ENCODE measurements around the gene GKN1. TPM values are rescaled to one million over a fixed set of nuclear protein-coding genes. Genes with fewer than 3 reads are reported as not detected.

The GKN1 gene
- total RNA-seq, result not detected in 2 replicates

GRCh38 chr2:68974251-68974650 lies at the start of gene GKN1:
GKN1 (plus strand) TSS chr2:68974636; CDS start chr2:68974678, 42 bp downstream.
- H3K4me3 Mint-ChIP-seq (ENCODE audit: low read depth), result no peak within 1 kb of the TSS
- intact Hi-C loops (cut with micrococcal nuclease), result no loop called here
- no peak for DNase-seq (ENCODE audit: low spot score)
- no peaks in the 10 kb centered on the region for H3K36me3 Mint-ChIP-seq (ENCODE audit: low read depth)
- H3K27me3 Mint-ChIP-seq (ENCODE audit: low read depth), result peaks cover 27% of the 10 kb centered on the region
- no peaks in the 10 kb centered on the region for H3K9me3 Mint-ChIP-seq
- H3K27ac Mint-ChIP-seq, result no peak within 1 kb of the TSS
- no peaks in the 10 kb centered on the region for H3K4me1 Mint-ChIP-seq (ENCODE audit: low read depth)

GRCh38 chr2:68925295-68925896 lies 49.0 kb upstream of the GKN1 start:
- Mint-ChIP-seq H3K4me1 (ENCODE audit: low read depth) (peaks cover 6% of the 10 kb centered on the region), H3K4me3 (ENCODE audit: low read depth) (no peak overlapping the region), H3K27me3 (ENCODE audit: low read depth) (peaks cover 25% of the 10 kb centered on the region), H3K9me3 (no peaks in the 10 kb centered on the region), H3K27ac (no peak overlapping the region), H3K36me3 (ENCODE audit: low read depth) (no peaks in the 10 kb centered on the region)
- peak; percentile 44 for DNase-seq (ENCODE audit: low spot score)
- intact Hi-C loops (cut with micrococcal nuclease), result loop anchor here (1.0 kb wide), 4 partner anchors 174 to 462 kb away; no protein-coding TSS in a partner anchor

GRCh38 chr2:68926796-68927195 lies 47.6 kb upstream of the GKN1 start:
- intact Hi-C loops (cut with micrococcal nuclease), result no loop called here
- no peak for DNase-seq (ENCODE audit: low spot score)

GRCh38 chr2:68931149-68931711 lies 43.2 kb upstream of the GKN1 start:
- Mint-ChIP-seq H3K27ac (no peak overlapping the region), H3K27me3 (ENCODE audit: low read depth) (peaks cover 42% of the 10 kb centered on the region), H3K9me3 (no peaks in the 10 kb centered on the region), H3K4me1 (ENCODE audit: low read depth) (no peaks in the 10 kb centered on the region), H3K4me3 (ENCODE audit: low read depth) (no peak overlapping the region), H3K36me3 (ENCODE audit: low read depth) (no peaks in the 10 kb centered on the region)
- intact Hi-C loops (cut with micrococcal nuclease), result no loop called here
- no peak for DNase-seq (ENCODE audit: low spot score)

More at GRCh38 chr2:68926796-68927195, 47.6 kb upstream of the GKN1 start:
- Mint-ChIP-seq H3K27me3 (ENCODE audit: low read depth) (peaks cover 31% of the 10 kb centered on the region), H3K4me3 (ENCODE audit: low read depth) (no peak overlapping the region), H3K4me1 (ENCODE audit: low read depth) (peaks cover 6% of the 10 kb centered on the region), H3K9me3 (no peaks in the 10 kb centered on the region), H3K27ac (no peak overlapping the region), H3K36me3 (ENCODE audit: low read depth) (no peaks in the 10 kb centered on the region)

GRCh38 chr2:68931799-68932198 lies 42.6 kb upstream of the GKN1 start:
- intact Hi-C loops (cut with micrococcal nuclease), result no loop called here

GRCh38 chr2:68932402-68932801 lies 42.0 kb upstream of the GKN1 start:
- DNase-seq (ENCODE audit: low spot score), result no peak
- no peak overlapping the region for H3K27ac Mint-ChIP-seq
- no peaks in the 10 kb centered on the region for H3K4me1 Mint-ChIP-seq (ENCODE audit: low read depth)
- no peaks in the 10 kb centered on the region for H3K9me3 Mint-ChIP-seq
- peaks cover 36% of the 10 kb centered on the region for H3K27me3 Mint-ChIP-seq (ENCODE audit: low read depth)
- no peaks in the 10 kb centered on the region for H3K36me3 Mint-ChIP-seq (ENCODE audit: low read depth)
- intact Hi-C loops (cut with micrococcal nuclease), result no loop called here
- no peak overlapping the region for H3K4me3 Mint-ChIP-seq (ENCODE audit: low read depth)

More at GRCh38 chr2:68931799-68932198, 42.6 kb upstream of the GKN1 start:
- H3K36me3 Mint-ChIP-seq (ENCODE audit: low read depth), result no peaks in the 10 kb centered on the region
- H3K4me1 Mint-ChIP-seq (ENCODE audit: low read depth), result no peaks in the 10 kb centered on the region
- H3K4me3 Mint-ChIP-seq (ENCODE audit: low read depth), result no peak overlapping the region
- no peak for DNase-seq (ENCODE audit: low spot score)
- no peaks in the 10 kb centered on the region for H3K9me3 Mint-ChIP-seq
- no peak overlapping the region for H3K27ac Mint-ChIP-seq
- peaks cover 38% of the 10 kb centered on the region for H3K27me3 Mint-ChIP-seq (ENCODE audit: low read depth)

- H3K9me3 Mint-ChIP-seq, result no peaks in the 10 kb centered on the region
- no peak for DNase-seq (ENCODE audit: low spot score)
- peaks cover 43% of the 10 kb centered on the region for H3K27me3 Mint-ChIP-seq (ENCODE audit: low read depth)
- no peaks in the 10 kb centered on the region for H3K36me3 Mint-ChIP-seq (ENCODE audit: low read depth)
- intact Hi-C loops (cut with micrococcal nuclease), result no loop called here
- no peaks in the 10 kb centered on the region for H3K4me1 Mint-ChIP-seq (ENCODE audit: low read depth)
- H3K27ac Mint-ChIP-seq, result no peak overlapping the region
- H3K4me3 Mint-ChIP-seq (ENCODE audit: low read depth), result no peak overlapping the region
Observed at GRCh38 chr2:68934021-68934420, 40.4 kb upstream of the GKN1 start.

GRCh38 chr2:68935471-68935870 lies 39.0 kb upstream of the GKN1 start:
- Mint-ChIP-seq H3K27me3 (ENCODE audit: low read depth) (peaks cover 41% of the 10 kb centered on the region), H3K4me3 (ENCODE audit: low read depth) (no peak overlapping the region), H3K4me1 (ENCODE audit: low read depth) (no peaks in the 10 kb centered on the region), H3K27ac (no peak overlapping the region), H3K36me3 (ENCODE audit: low read depth) (no peaks in the 10 kb centered on the region), H3K9me3 (no peaks in the 10 kb centered on the region)
- intact Hi-C loops (cut with micrococcal nuclease), result no loop called here
- no peak for DNase-seq (ENCODE audit: low spot score)

- Mint-ChIP-seq H3K4me1 (ENCODE audit: low read depth) (peaks cover 2% of the 10 kb centered on the region), H3K9me3 (no peaks in the 10 kb centered on the region), H3K27me3 (ENCODE audit: low read depth) (peaks cover 46% of the 10 kb centered on the region), H3K27ac (no peak overlapping the region), H3K36me3 (ENCODE audit: low read depth) (no peaks in the 10 kb centered on the region), H3K4me3 (ENCODE audit: low read depth) (no peak overlapping the region)
- no peak for DNase-seq (ENCODE audit: low spot score)
- intact Hi-C loops (cut with micrococcal nuclease), result no loop called here
Observed at GRCh38 chr2:68936427-68936826, 38.0 kb upstream of the GKN1 start.

- Mint-ChIP-seq H3K9me3 (no peaks in the 10 kb centered on the region), H3K4me1 (ENCODE audit: low read depth) (peaks cover 2% of the 10 kb centered on the region), H3K27me3 (ENCODE audit: low read depth) (peaks cover 47% of the 10 kb centered on the region), H3K36me3 (ENCODE audit: low read depth) (no peaks in the 10 kb centered on the region), H3K4me3 (ENCODE audit: low read depth) (no peak overlapping the region), H3K27ac (no peak overlapping the region)
- intact Hi-C loops (cut with micrococcal nuclease), result no loop called here
- no peak for DNase-seq (ENCODE audit: low spot score)
Observed at GRCh38 chr2:68936889-68937288, 37.5 kb upstream of the GKN1 start.

- Mint-ChIP-seq H3K36me3 (ENCODE audit: low read depth) (no peaks in the 10 kb centered on the region), H3K27me3 (ENCODE audit: low read depth) (peaks cover 53% of the 10 kb centered on the region), H3K4me3 (ENCODE audit: low read depth) (no peak overlapping the region), H3K4me1 (ENCODE audit: low read depth) (peaks cover 2% of the 10 kb centered on the region), H3K9me3 (no peaks in the 10 kb centered on the region), H3K27ac (no peak overlapping the region)
- intact Hi-C loops (cut with micrococcal nuclease), result no loop called here
- DNase-seq (ENCODE audit: low spot score), result no peak
Observed at GRCh38 chr2:68937346-68938055, 36.9 kb upstream of the GKN1 start.

- Mint-ChIP-seq H3K4me1 (ENCODE audit: low read depth) (peaks cover 4% of the 10 kb centered on the region), H3K27me3 (ENCODE audit: low read depth) (peaks cover 55% of the 10 kb centered on the region), H3K27ac (no peak overlapping the region), H3K4me3 (ENCODE audit: low read depth) (no peak overlapping the region), H3K9me3 (no peaks in the 10 kb centered on the region), H3K36me3 (ENCODE audit: low read depth) (no peaks in the 10 kb centered on the region)
- intact Hi-C loops (cut with micrococcal nuclease), result no loop called here
- no peak for DNase-seq (ENCODE audit: low spot score)
Observed at GRCh38 chr2:68938938-68939337, 35.5 kb upstream of the GKN1 start.

GRCh38 chr2:68939962-68940361 lies 34.5 kb upstream of the GKN1 start:
- H3K27ac Mint-ChIP-seq, result no peak overlapping the region
- H3K36me3 Mint-ChIP-seq (ENCODE audit: low read depth), result no peaks in the 10 kb centered on the region
- peaks cover 4% of the 10 kb centered on the region for H3K4me1 Mint-ChIP-seq (ENCODE audit: low read depth)
- no peak overlapping the region for H3K4me3 Mint-ChIP-seq (ENCODE audit: low read depth)
- peaks cover 59% of the 10 kb centered on the region for H3K27me3 Mint-ChIP-seq (ENCODE audit: low read depth)
- intact Hi-C loops (cut with micrococcal nuclease), result loop anchor here (5.0 kb wide), 1 partner anchor 72 kb away; the partner anchor contains the start of gene ANTXR1
- DNase-seq (ENCODE audit: low spot score), result no peak
- no peaks in the 10 kb centered on the region for H3K9me3 Mint-ChIP-seq

Measured in activated T-helper 2 cell treated with anti-CD3 and anti-CD28 coated beads, Interferon-gamma antibody, Interleukin-2, Interleukin-4, amounts not matched to agents 10 μg/mL and 5 μg/mL and 100 μg/mL, durations not matched to agents 14 hours and 24 hours and 36 hours (primary cell).